PFSK-1 (cell line): Measurements from ENCODE around the gene SYNPR.

Experiments
- FOXP2 ChIP-seq: optimal IDR thresholded peaks from 2 replicates; pipeline ENCODE3; 2011; ENCODE audit warnings: borderline replicate concordance, control low read depth, inconsistent platforms; ENCODE audit not compliant: insufficient read depth; ENCODE audit errors: extremely low read length, extremely low read depth
- POLR2AphosphoS5 ChIP-seq: IDR thresholded peaks from 2 replicates; pipeline ENCODE4 v1.6.1; 2012; ENCODE audit warnings: low read depth, mild to moderate bottlenecking, control low read depth, low read length, moderate library complexity
- SIN3A ChIP-seq: IDR thresholded peaks from 2 replicates; pipeline ENCODE4 v1.6.1; 2012; ENCODE audit warnings: mild to moderate bottlenecking, low read length, moderate library complexity, borderline replicate concordance; ENCODE audit not compliant: insufficient read depth
- TAF1 ChIP-seq: IDR thresholded peaks from 2 replicates; pipeline ENCODE4 v1.6.1; 2012; ENCODE audit warnings: low read length, control low read depth, borderline replicate concordance; ENCODE audit not compliant: insufficient read depth
- TF ChIP-seq, protein P1 (sequence below), 2 experiments: IDR thresholded peaks; 2 replicates each; pipeline versions ENCODE4 v1.6.1 to v1.8.0; 2011 to 2012; ENCODE audit warnings: low read depth in 2 of 2, low read length in 2 of 2, control low read depth in 1 of 2, inconsistent platforms in 1 of 2, mild to moderate bottlenecking in 1 of 2, moderate library complexity in 1 of 2; ENCODE audit not compliant: insufficient read depth in 1 of 2

The SYNPR gene

DNA sequence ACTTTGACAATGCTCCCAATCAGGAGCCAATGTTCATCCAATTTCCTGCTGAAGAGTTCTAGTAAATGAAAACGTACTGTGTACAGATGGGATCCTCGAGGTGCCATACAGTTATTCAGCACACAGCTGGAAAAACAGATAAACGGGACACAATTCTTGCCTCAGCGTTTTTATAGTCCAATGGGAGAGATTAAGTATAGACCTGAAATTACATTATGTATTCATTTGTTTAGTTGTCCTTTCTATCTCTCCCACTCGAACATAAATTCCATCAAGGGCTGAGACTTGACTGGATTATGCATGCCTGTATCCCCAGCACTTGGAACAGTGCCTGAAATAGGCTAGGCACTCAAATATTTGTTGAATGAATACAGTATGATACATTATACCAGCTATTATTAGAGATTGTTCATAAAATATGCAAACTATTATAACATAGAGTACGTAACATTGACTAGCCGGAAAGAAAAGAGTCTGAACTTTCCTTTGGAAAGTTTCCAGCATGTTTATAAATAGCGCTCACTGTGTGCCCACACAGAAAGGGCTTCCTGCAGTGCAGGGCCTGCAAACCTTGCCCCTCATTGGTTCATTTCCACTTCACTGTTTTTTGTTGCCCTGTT, 346.9 kb downstream of the SYNPR start:
- TF ChIP-seq FOXP2 = no peak
- TF ChIP-seq, protein P1, sequence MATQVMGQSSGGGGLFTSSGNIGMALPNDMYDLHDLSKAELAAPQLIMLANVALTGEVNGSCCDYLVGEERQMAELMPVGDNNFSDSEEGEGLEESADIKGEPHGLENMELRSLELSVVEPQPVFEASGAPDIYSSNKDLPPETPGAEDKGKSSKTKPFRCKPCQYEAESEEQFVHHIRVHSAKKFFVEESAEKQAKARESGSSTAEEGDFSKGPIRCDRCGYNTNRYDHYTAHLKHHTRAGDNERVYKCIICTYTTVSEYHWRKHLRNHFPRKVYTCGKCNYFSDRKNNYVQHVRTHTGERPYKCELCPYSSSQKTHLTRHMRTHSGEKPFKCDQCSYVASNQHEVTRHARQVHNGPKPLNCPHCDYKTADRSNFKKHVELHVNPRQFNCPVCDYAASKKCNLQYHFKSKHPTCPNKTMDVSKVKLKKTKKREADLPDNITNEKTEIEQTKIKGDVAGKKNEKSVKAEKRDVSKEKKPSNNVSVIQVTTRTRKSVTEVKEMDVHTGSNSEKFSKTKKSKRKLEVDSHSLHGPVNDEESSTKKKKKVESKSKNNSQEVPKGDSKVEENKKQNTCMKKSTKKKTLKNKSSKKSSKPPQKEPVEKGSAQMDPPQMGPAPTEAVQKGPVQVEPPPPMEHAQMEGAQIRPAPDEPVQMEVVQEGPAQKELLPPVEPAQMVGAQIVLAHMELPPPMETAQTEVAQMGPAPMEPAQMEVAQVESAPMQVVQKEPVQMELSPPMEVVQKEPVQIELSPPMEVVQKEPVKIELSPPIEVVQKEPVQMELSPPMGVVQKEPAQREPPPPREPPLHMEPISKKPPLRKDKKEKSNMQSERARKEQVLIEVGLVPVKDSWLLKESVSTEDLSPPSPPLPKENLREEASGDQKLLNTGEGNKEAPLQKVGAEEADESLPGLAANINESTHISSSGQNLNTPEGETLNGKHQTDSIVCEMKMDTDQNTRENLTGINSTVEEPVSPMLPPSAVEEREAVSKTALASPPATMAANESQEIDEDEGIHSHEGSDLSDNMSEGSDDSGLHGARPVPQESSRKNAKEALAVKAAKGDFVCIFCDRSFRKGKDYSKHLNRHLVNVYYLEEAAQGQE (IDR thresholded peaks at IDR 0.05; ENCODE audit: insufficient read depth in 1 of 2, low read depth in 2 of 2, low read length in 2 of 2) = no peak
- TF ChIP-seq SIN3A = no peak
- TF ChIP-seq POLR2AphosphoS5 = no peak
- no peak for TF ChIP-seq TAF1

DNA sequence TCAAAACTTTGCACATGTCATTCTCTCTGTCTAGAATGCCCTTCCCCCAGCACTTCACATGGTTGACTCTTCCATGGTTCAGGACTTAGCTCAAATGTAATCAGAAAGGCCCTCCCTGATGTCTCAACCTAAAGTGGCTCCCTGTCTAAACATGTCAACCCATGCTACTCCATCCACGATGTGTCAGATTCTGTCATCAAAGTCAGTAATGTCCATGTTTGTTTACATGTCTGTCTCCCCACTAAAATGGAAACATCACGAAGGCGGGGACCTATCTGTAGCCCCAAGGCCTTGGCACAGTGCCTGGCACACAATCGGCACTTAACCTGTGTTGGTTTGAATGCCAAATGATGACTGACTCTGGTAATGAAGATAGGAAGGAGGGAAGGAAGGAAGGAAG, 353.6 kb downstream of the SYNPR start:
- TF ChIP-seq TAF1 (no peak), SIN3A (no peak), FOXP2 (no peak)

DNA sequence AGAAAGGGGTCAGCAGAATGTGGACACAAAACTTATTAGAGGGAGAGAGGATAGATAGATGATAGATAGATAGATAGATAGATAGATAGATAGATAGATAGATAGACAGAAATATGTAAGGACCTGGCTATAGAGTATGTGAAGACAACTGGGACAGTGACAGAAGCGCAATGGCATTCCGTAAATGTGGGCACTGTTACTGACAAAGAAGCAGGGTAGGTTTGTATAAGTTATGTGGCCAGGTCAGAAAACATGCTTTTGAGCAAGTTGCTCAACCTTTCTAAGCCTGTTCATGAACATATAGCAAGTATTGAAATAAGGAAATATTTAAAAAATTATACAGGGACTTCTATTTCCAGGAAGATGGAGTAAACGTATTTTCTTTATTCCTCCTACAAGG, 357.1 kb downstream of the SYNPR start:
- TF ChIP-seq SIN3A = no peak
- TF ChIP-seq, protein P1 (IDR thresholded peaks at IDR 0.05; ENCODE audit: insufficient read depth in 1 of 2, low read depth in 2 of 2, low read length in 2 of 2) = no peak
- TF ChIP-seq POLR2AphosphoS5 = no peak
- TF ChIP-seq FOXP2 = no peak
- no peak for TF ChIP-seq TAF1

DNA sequence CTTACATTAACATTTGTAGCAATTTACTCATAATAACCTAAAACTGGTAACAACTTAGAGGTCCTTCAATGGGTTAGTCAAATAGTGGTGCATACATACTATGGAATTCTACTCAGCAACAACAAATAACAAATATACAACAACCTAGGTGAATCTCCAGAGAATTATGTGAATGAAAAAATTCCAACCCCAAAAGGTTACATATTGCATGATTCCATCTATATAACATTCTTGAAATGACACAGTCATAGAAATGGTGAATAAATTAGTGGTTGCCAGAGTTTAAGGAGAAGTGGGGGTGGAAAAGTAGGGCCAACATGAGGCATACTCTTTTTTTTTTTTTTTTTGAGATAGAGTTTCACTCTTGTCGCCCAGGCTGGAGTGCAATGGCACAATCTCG, 361.7 kb downstream of the SYNPR start:
- TF ChIP-seq TAF1 = no peak
- no peak for TF ChIP-seq POLR2AphosphoS5
- TF ChIP-seq, protein P1 (IDR thresholded peaks at IDR 0.05; ENCODE audit: insufficient read depth in 1 of 2, low read depth in 2 of 2, low read length in 2 of 2) = no peak
- no peak for TF ChIP-seq SIN3A
- TF ChIP-seq FOXP2 = no peak

DNA sequence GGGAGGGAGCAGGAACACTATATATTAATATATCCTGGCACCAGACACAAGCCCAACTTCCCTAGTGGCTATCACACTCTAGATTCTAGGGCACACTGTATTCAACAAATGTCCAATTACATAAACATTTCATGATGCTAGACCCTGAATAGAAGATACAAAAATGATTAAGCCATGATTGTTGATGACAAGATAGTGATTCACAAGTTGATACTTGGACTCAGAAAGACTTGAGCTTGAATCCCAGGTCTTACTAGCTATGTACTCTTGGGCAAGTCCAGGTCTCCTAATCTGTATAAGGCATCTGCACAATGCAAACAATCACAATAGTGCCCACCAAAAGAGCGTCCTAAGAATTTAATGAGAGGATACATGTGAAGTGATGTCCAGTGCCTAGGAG, 364.4 kb downstream of the SYNPR start:
- TF ChIP-seq FOXP2 (no peak), POLR2AphosphoS5 (no peak)

DNA sequence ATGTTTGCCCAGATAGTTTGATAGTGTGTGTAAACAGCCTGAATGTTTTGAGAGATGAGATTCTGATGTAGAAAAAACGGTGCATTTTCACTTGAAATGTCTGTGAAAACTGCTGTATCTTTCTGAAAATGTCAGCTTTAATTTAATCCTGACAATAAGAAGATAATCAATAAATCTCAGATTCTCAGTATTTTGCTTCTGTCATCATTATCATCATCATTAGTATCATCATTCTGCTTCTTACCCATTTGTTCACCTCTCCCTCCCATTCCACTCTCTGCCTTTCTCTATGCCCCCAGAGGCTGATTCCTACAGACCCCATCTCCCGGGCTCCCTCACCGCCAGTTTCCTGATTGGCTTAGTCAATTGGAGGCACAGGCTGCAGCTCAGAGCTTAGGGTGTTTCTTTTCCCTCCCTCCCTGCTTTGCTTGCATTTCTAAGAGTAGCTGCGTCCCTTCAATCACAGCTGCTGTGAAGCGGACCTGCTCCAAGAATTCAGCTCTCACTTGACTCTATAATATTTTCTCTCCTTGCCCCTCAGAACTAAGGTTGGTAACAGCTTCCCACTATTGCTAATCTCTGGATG, 366.2 kb downstream of the SYNPR start:
- TF ChIP-seq SIN3A = no peak
- TF ChIP-seq, protein P1 (IDR thresholded peaks at IDR 0.05; ENCODE audit: insufficient read depth in 1 of 2, low read depth in 2 of 2, low read length in 2 of 2) = no peak
- TF ChIP-seq POLR2AphosphoS5 = no peak
- no peak for TF ChIP-seq TAF1
- no peak for TF ChIP-seq FOXP2
